HG02763 (cell line): ENCODE results near the gene SYNE2.
"Not testable (repeated sequence)": the region's sequence is repeated elsewhere in the genome, so short reads cannot be mapped to it uniquely, and the experiment has no call there.

ENCODE experiments used
- ATAC-seq: cut with Tn5 transposase; IDR thresholded peaks from one replicate; pipeline ENCODE4 v1.9.1; 2021; ENCODE audit warnings: mild to moderate bottlenecking, moderate library complexity; ENCODE audit not compliant: unreplicated experiment

Gene SYNE2, protein sequence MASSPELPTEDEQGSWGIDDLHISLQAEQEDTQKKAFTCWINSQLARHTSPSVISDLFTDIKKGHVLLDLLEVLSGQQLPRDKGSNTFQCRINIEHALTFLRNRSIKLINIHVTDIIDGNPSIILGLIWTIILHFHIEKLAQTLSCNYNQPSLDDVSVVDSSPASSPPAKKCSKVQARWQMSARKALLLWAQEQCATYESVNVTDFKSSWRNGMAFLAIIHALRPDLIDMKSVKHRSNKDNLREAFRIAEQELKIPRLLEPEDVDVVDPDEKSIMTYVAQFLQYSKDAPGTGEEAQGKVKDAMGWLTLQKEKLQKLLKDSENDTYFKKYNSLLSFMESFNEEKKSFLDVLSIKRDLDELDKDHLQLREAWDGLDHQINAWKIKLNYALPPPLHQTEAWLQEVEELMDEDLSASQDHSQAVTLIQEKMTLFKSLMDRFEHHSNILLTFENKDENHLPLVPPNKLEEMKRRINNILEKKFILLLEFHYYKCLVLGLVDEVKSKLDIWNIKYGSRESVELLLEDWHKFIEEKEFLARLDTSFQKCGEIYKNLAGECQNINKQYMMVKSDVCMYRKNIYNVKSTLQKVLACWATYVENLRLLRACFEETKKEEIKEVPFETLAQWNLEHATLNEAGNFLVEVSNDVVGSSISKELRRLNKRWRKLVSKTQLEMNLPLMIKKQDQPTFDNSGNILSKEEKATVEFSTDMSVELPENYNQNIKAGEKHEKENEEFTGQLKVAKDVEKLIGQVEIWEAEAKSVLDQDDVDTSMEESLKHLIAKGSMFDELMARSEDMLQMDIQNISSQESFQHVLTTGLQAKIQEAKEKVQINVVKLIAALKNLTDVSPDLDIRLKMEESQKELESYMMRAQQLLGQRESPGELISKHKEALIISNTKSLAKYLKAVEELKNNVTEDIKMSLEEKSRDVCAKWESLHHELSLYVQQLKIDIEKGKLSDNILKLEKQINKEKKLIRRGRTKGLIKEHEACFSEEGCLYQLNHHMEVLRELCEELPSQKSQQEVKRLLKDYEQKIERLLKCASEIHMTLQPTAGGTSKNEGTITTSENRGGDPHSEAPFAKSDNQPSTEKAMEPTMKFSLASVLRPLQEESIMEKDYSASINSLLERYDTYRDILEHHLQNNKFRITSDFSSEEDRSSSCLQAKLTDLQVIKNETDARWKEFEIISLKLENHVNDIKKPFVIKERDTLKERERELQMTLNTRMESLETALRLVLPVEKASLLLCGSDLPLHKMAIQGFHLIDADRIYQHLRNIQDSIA (N-terminal part only)

DNA sequence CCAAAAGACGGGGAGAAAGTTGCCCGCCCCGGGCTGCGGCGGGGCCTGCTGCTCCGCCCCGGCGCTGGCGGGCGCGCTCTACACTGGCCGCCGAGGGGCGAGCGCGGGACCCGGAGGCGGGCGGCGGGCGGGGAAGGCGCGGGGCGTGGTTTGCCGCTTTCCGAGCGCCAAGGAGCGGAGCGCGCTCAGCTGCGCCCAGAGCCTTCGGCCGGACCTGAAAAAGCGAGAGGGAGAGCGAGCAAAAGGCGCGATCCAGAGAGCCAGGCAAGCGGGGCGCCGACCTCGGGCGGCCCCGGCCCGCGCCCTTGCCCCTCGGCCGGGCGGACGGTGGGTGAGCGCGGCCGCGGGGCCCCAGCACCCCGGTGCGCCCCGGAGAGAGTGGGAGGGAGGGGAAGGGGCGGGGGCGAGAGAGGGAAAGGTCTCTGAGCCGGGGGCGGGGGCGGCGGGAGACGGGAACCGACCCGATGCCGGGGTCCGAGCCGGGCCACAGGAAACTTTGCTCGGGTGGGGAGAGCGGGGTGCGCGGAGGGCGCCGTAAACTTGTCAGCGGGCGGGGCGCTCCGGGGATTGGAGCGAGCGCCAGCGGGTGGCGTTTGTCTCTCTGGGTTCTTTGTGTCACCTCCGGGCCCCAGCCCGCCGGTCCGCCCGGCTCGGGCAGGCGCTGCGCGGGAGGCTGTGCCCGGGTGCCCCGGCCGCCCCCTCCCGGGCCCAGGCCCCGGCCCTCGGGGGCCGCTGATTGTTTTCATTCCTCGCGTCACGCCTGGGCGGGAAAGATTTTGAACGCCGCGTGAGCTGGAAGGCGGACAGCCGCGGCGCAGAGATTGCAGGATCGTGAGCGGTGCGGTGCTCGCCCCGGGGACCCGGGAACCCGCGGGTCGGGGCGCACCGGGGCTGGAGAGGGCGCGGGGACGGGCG is at the start of gene SYNE2:
TSS of gene SYNE2 (plus strand) at position 188 of the 915 bp plus-strand sequence. CDS start 56,145 bp downstream, outside the sequence.
- peak; percentile 84 for ATAC-seq

DNA sequence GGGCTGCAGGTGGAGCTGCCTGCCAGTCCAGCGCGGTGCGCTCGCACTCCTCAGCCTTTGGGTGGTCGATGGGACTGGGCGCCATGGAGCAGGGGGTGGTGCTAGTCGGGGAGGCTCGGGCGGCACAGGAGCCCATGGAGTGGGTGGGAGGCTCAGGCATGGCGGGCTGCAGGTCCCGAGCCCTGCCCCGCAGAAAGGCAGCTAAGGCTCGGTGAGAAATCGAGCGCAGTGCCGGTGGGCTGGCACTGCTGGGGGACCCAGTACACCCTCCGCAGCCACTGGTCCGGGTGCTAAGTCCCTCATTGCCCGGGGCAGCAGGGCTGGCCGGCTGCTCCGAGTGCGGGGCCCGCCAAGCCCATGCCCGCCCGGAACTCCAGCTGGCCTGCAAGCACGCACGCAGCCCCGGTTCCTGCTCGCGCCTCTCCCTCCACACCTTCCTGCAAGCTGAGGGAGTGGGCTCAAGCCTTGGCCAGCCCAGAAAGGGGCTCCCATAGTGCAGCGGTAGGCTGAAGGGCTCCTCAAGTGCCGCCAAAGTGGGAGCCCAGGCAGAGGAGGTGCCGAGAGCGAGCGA is 49.5 kb upstream of the SYNE2 start:
- ATAC-seq: not testable (repeated sequence)

DNA sequence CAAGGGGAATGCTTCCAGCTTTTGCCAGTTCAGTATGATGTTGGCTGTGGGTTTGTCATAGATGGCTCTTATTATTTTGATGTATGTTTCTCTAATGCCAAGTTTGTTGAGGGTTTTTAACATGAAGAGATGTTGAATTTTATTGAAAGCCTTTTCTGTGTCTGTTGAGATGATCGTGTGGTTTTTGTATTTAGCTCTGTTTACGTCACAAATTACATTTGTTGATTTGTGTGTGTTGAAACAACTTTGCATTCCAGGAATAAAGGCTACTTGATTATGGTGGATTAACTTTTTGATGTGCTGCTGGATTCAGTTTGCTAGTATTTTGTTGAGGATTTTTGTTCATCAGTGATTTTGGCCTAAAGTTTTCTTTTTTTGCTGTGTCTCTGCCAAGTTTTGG is 46.7 kb upstream of the SYNE2 start:
- ATAC-seq: not testable (repeated sequence)

DNA sequence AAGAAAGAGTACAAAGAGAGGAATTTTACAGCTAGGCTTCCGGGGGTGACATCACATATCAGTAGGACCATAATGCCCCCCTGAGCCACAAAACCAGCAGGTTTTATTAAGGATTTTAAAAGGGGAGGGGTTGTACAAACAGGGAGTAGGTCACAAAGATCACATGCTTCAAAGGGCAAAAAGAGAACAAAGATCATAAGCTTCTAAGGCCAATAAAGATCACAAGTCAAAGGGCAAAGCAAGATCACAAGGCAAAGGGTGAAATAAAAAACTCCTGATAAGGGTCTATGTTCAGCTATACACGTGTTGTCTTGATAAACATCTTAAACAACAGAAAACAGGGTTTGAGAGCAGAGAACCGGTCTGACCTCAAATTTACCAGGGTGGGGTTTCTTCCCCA is 41.1 kb upstream of the SYNE2 start:
- ATAC-seq: not testable (repeated sequence)

DNA sequence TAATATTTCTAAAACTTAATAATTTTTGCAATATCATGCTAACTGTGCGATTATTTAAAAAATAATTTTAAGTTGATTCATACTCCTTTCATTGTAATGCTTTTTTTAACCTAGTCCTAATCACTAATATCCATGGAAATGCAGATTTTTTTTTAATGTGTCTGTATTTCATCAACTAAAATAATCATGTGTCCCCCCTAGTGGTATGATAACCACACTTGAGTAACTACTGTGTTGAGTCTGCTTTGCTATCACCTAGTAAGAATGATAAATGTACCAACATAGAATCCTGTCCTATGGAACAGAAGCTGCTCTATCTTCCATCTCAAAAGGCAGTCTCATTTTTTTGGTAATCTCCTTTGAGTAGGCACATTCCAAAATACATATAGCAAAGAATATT is 19.1 kb upstream of the SYNE2 start:
- no peak for ATAC-seq

DNA sequence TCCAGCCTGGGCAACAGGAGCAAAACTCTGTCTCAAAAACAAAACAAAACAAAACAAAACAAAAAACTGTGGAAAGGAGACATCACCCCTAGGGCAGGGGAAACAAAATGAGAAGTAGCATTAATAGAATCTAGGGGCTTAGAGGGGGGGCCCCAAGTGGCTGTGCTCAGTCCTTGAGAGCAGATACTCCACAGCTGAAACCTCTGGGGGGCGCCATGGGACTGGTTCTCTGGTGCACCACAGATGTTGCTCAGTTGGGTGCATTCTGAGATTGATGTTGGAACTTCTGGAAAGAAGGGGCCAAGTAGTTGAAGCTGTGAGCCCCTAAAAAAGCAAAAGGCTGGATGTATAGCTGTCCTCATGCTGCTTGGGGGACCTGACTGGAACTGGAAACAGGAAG is 11.8 kb upstream of the SYNE2 start:
- no peak for ATAC-seq

DNA sequence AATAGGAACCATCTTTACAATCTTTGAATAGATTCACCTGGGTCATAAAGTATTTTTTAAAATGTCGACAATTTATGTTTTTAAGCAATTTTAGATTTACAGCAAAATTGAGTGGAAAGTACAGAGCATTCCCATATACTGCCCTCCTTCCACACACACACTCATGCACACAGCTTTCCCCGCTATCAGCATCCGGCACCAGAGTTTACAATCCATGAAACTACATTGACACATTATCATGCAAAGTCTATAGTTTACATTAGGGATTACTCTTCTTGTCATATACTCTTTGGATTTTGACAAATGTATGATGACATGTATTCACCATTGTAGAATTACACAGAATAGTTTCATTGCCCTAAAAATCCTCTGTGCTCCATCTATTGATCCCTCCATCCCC is 9.0 kb upstream of the SYNE2 start:
- no peak for ATAC-seq

DNA sequence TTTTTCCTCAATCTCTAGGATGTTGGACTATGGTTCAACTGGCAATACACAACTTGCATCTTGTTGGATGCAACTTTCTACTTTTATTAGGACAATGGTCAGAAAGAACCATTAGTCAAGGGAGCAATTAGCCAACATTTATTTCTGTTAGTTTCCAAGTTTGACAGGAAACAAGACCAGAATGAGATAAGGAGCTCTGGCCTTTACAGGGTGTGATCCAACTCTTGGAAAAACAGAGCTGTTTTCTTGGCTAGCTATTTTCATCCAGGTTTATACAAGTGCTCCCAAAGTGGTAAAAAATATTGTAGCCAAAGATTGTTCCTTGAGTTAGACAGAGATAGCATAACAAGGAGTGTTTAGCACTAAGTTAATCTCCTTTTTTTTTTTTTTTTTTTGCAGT is 3.9 kb upstream of the SYNE2 start:
- ATAC-seq: no peak

DNA sequence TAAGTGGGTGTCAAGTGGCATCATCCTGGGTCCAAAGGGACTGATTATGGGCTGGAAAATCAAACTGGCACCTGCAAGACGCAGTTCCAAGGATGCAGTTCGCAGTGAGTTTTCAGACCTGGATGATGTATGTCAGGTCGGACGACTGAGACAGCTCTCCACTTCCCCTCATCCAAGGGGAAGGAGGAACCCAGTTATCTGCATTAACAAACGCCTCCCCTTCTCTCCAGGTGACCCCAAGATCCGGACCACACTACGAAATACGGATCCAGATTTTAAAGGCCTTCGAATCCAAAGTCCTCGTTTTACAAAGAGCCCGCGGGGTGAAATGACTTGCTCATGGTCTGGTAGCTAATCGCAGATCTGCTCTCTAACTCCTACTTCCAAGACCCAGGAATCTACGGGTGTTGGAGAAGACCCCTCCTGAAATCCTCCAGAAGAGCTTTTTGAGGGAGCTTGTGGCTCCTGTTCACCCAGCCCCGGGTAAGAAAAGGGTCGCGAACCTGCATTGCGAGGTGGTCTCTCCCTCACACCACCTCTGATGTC is 460 bp upstream of the SYNE2 start:
- peak; percentile 2 for ATAC-seq

DNA sequence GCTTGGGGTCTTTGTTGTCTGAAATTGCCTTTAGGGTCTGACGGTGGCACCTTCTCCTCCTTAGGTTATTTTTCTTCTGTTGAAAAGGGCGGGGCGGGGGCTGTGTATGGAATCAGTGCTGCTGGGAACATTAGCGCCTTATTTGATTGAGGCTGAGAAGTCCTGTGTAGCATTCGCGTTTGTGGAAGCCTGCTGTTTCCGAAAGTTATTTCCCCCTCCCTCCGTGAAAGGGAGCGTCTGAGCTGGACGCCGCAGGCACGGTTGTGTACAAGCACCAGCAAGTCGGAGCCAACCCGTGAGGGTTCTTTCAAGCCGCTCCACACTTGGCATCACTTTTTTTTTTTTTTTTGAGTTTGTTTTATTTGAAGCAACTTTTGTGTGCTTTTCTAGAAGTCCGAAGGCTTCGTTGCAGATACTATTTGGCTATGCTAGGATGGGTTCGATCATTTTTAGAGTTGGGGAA is 1.1 kb downstream of the SYNE2 start:
- ATAC-seq: no peak

DNA sequence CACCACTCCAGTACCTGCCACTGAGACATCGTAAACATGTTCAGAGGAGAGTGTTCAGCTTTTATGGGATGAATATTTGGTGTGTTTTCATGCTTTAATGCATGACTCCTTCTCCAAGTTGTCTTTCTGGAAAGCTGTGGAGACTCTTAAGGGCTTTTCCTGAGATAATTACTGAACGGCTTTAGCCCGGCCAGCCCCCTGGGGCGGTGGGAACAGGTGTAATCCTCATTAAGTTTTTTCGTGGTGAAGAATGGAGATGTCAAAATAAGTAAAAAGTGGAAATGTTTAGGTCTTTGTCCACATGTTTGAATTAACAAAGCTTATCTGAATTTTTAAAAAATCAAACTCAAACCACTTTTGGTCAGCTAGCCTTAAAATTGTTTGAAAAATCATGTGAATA is 1.5 kb downstream of the SYNE2 start:
- no peak for ATAC-seq

DNA sequence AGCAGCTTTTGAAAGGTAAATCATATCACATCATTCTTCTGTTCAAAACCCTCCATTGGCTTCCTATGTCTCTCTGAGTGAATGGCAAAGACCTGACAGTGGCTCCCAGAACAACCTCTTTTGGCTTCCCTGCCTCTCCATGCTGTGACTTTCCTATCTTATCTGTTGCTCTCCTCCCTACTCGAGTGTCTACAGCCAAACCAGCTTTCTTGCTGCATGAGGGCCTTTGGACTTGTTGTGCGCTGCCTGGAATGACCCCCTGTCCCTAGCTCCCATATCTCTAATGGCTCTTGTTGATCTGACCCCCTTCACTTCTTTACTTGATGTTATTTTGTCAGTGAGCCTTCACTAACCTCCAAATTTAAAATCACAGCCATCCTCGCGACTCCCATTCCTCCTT is 2.5 kb downstream of the SYNE2 start:
- no peak for ATAC-seq

DNA sequence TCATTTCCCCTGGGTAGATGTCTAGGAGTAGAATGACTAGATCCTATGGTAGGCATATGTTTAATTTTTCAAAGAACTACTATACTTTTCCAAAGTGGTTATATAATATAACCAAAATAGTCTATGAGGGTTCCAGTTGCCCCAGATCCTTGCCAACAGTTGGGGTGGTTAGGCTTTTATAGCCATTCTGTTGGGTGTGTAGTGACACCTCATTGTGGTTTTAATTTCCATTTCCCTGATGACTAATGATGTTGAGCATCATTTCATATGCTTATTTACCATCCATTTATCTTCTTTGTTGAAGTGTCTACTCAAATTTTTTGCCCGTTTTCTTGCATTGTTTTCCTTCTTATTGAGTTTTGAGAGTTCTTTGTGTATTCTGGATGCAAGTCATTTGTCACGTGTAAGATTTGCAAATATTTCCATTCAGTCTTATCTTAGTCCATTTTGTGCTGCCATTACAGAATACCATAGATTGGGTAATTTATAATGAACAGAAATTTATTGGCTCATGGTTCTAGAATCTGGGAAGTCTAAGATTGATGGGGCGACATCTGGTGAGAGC is 4.7 kb downstream of the SYNE2 start:
- no peak for ATAC-seq

DNA sequence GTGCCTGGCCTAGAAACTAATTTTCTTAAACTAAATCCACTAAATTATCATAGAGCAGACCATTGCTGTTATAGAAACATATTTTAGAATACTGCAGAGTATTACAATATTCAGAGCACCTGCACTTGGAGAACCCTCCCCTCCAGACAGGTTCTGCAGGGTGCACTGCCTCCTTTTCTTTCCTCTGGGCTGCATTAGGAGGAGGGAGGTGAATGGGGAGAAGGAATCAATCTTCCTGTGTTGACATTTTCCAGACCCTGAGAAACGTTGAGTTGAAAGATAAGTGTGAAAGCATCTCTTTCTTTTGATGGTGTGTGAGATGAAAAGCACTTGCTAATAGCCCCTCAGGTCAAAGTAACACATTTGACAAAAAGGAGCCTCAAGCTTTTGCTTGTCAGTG is 7.3 kb downstream of the SYNE2 start:
- ATAC-seq: no peak

DNA sequence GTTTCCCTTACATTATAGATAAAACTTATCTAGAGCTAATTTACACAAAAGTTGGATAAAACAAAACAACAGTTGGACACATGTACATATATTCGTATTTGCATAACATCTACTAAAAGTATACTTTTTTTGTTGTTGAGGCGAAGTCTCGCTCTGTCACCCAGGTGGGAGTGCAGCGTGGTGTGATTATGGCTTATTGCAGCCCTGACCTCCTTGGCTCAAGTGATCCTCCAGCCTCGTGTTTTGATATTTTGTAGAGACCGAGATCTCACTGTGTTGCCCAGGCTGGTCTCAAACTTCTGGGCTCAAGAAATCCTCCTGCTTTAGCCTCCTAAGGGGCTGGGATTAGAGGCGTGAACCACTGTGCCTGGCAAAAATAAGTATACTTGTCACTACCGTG is 9.4 kb downstream of the SYNE2 start:
- no peak for ATAC-seq

DNA sequence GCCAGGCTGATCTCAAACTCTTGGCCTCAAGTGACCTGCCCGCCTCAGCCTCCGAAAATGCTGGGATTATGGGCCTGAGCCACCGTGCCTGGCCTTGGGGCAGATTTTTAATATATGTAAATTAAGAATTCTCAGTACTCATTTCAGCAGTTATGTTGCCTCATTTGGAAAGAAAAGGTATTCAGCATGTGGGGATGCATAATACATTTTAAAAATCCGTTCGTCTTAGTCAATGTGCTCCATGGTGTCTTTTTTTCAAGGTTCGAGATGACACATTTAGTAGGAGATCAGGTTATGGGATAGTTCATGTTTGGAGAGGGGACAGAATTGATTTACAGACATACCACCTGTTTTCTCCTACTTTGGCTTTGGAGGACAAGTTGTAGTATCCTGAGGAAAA is 10.2 kb downstream of the SYNE2 start:
- ATAC-seq: no peak

DNA sequence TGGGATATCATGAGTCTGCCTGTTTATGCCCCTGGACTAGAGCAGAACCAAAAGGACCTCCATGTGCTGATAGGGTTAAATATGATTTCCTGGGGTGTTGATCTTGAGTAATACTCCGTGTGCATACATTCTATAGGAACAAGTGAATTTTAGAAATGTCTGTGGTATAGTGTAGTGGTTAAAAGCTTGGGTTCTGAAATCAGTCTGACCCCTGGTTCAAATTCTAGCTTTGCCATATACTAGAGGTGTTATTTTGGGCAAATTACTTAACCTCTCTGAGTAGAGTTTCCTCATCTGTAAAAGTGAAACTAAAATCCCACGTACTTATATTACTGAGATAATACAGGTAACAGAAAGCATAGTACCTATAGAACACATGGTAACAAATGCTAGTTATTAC is 12.0 kb downstream of the SYNE2 start:
- ATAC-seq: peak; percentile 21

DNA sequence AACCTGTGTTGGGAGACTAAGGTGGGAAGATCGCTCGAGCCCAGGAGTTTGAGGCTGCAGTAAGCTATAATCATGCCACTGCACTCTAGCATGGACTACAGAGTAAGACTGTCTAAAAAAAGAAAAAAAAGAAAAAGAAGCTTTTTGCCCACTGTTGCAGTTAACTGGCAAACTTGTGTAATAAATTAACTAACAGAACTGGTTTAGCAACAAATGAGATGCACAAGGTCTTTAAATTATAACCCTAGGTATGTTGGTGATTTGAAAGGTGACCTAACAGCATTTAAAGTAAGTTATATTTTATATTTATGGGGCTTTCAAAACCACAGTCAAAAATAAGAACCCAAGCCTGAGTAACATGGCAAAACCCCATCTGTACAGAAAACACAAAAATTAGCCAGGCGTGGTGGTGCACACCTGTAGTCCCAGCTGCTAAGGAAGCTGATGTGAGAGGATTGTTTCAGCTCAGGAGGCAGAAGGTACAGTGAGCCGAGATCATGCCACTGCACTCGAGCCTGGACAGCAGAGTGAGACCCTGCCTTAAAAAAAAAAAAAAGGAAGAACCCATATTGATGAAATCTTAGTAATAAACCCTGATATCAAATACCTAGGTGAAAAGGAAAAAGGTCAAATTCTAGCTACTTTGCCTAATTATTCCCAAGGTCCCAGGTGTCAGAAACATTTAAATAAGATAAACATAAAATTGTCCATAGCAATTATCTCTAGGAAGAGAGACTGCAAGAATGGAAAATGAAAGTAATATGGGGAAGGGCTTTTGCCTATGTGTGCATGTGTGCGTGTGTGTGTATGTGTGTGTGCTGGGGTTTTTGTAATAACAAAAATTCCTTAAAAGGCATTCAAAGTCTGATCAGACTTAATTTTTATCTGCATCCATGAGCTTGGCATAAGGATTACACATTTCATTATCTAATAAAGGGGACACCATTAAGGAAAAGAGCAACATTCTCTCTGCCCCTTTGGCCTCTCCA is 15.4 kb downstream of the SYNE2 start:
- ATAC-seq: no peak
